Measurements from ENCODE around the gene CCDC159. TPM values are rescaled to one million over a fixed set of nuclear protein-coding genes. Genes with fewer than 3 reads are reported as not detected.
A peak's percentile ranks its signal among the peaks of the same experiment; 100 is the strongest.

The CCDC159 gene
- total and polyA plus RNA-seq, 2 of the 4 experiments (the other 2 are of a cell fraction) = 4.7 to 14.0 TPM

- dilution Hi-C loops (cut with HindIII; ENCODE audit: low sequenced_read_pairs, unreplicated experiment) (no loop called here), in situ Hi-C loops (cut with MboI; ENCODE audit: low sequenced_read_pairs) (no loop called here), intact Hi-C loops (cut with micrococcal nuclease) (no loop called here)
- no peak overlapping the region for H3K18ac ChIP-seq (ENCODE audit: low read depth, low read length)
- no peak overlapping the region for H3K23ac ChIP-seq (ENCODE audit: low read depth, low read length)
- H2BK120ac ChIP-seq (ENCODE audit: low read depth, low read length) = no peak overlapping the region
- no peak overlapping the region for H2AK5ac ChIP-seq (ENCODE audit: low read depth, low read length)
- CTCF ChIA-PET = no interaction called here
- peaks cover 9% of the 10 kb centered on the region; the same call in 1 of the 2 replicates for H4K20me1 ChIP-seq (ENCODE audit: insufficient read depth, low read length)
- peaks cover 8% of the 10 kb centered on the region for H3K4me1 ChIP-seq (ENCODE audit: control insufficient read depth, insufficient read depth, low read length)
- H3K56ac ChIP-seq (ENCODE audit: extremely low read depth, insufficient read depth, low read length) = no peak overlapping the region
- H3K4ac ChIP-seq (ENCODE audit: low read depth, low read length) = no peak overlapping the region
- H4K91ac ChIP-seq (ENCODE audit: insufficient read depth, low read depth, low read length) = no peak overlapping the region
- POLR2A ChIA-PET (ENCODE audit: unreplicated experiment) = interaction anchor here (0.6 kb wide), 1 partner anchor 252 kb away, joined by 3 read pairs; no protein-coding TSS in a partner anchor
- H4K5ac ChIP-seq (ENCODE audit: low read depth, low read length) = no peak overlapping the region
- no peak overlapping the region for H2BK5ac ChIP-seq (ENCODE audit: low read depth, low read length, poor library complexity, severe bottlenecking)
- H3K27me3 ChIP-seq (ENCODE audit: control insufficient read depth, insufficient read depth, low read length) = no peaks in the 10 kb centered on the region
- DNase-seq = no peak
- no peak overlapping the region for H3K9ac ChIP-seq (ENCODE audit: low read depth, low read length)
- peaks cover 10 to 23% of the 10 kb centered on the region in 2 experiments; a peak in 3 of 4 replicates for H3K79me1 ChIP-seq (ENCODE audit: low read depth in 1 of 2, low read length in 2 of 2)
- 60% methylated on average over 3 of the region's 7 CpGs; no CpG with 5 or more reads in 1 of the 2 experiments for WGBS, 2 experiments (ENCODE audit: extremely low coverage in 2 of 2, insufficient read length in 1 of 2)
- no peak overlapping the region for H3K14ac ChIP-seq (replicated peaks; ENCODE audit: low read depth, low read length)
- peaks cover 8% of the 10 kb centered on the region; the same call in 1 of the 2 replicates for H3K9me3 ChIP-seq (ENCODE audit: control insufficient read depth, insufficient read depth, low read length)
- no peak overlapping the region for H3K4me3 ChIP-seq (ENCODE audit: insufficient read depth, low read depth, low read length)
- H3K4me2 ChIP-seq (ENCODE audit: low read depth, low read length) = no peak overlapping the region
- no peak overlapping the region for H4K8ac ChIP-seq (ENCODE audit: low read depth in 2 of 2, low read length in 2 of 2)
- no peak overlapping the region for H3K27ac ChIP-seq (ENCODE audit: insufficient read depth, low read length)
- peak overlapping the region; percentile 33 for H2AFZ ChIP-seq (replicated peaks; ENCODE audit: low read length, poor library complexity)
- no peak for ATAC-seq (ENCODE audit: low read depth)
- H2AK9ac ChIP-seq (replicated peaks; ENCODE audit: low read depth, low read length, poor library complexity) = no peak overlapping the region
- H3K9me1 ChIP-seq (ENCODE audit: insufficient read depth, low read length) = peaks cover 5% of the 10 kb centered on the region
- H3K36me3 ChIP-seq (ENCODE audit: control insufficient read depth, insufficient read depth, low read length) = no peaks in the 10 kb centered on the region
- H2BK15ac ChIP-seq (ENCODE audit: low read depth, low read length) = no peak overlapping the region
- no TSS peak for BruUV-seq (replicated peaks)
- TF ChIP-seq MAFK (IDR thresholded peaks at IDR 0.05; ENCODE audit: low read depth, low read length) (no peak), NFE2L2 (IDR thresholded peaks at IDR 0.05; ENCODE audit: low read depth, low read length) (no peak), BHLHE40 (IDR thresholded peaks at IDR 0.05; ENCODE audit: low read depth, low read length) (no peak), RCOR1 (IDR thresholded peaks at IDR 0.05; ENCODE audit: insufficient replicate concordance, low read length) (no peak), CHD1 (IDR thresholded peaks at IDR 0.05; ENCODE audit: low read depth, low read length) (no peak)
- TF ChIP-seq, protein P1, sequence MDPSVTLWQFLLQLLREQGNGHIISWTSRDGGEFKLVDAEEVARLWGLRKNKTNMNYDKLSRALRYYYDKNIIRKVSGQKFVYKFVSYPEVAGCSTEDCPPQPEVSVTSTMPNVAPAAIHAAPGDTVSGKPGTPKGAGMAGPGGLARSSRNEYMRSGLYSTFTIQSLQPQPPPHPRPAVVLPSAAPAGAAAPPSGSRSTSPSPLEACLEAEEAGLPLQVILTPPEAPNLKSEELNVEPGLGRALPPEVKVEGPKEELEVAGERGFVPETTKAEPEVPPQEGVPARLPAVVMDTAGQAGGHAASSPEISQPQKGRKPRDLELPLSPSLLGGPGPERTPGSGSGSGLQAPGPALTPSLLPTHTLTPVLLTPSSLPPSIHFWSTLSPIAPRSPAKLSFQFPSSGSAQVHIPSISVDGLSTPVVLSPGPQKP (IDR thresholded peaks at IDR 0.05; ENCODE audit: borderline replicate concordance, low read depth, low read length) = no peak
- no peak overlapping the region for H2BK20ac ChIP-seq (ENCODE audit: low read depth, low read length)
These were observed 1.3 kb downstream of the CCDC159 start for GRCh38 chr19:11347546-11348039.

Measured in IMR-90 (cell line).